SK-N-SH (cell line): Measurements from ENCODE around the gene KDSR. TPM values are rescaled to one million over a fixed set of nuclear protein-coding genes. Genes with fewer than 3 reads are reported as not detected.

ENCODE experiments used
- CTCF ChIA-PET: fragments of 300-600, 350-600 bp; formaldehyde crosslinking; extraction: SDS; loops from one replicate; lab custom pipeline; 2021; lab: Yijun Ruan, JAX
- POLR2A ChIA-PET: fragments of 350-600 bp; sonication (Branson Sonifier 250); formaldehyde crosslinking; extraction: SDS; loops from one replicate; lab custom pipeline; 2020; ENCODE audit warnings: antibody characterized with exemption, inconsistent platforms; lab: Yijun Ruan, JAX
- DNase-seq: peaks from one replicate; pipeline ENCODE4 v3.0.0; 2012
- H2AFZ ChIP-seq: fragments of 200-600 bp; sonication (generic); 2 replicates; pipeline ENCODE4 v1.8.1; 2016; ENCODE audit warnings: antibody characterized with exemption, mild to moderate bottlenecking, low read depth
- H3F3A ChIP-seq: fragments of 200-600 bp; sonication (generic); replicated peaks from 2 replicates; pipeline ENCODE3; 2016; ENCODE audit warnings: antibody characterized with exemption, mild to moderate bottlenecking; ENCODE audit not compliant: insufficient read depth
- H3K27ac ChIP-seq, 2 experiments: fragments of 200-500 bp in 1 of 2; fragments of 200-600 bp in 1 of 2; sonication (Bioruptor generic) in 1 of 2; sonication (generic), shearing (Covaris generic) in 1 of 2; 2 replicates each; pipeline versions ENCODE4 v1.5.1 to v1.6.1; 2014 to 2016; ENCODE audit warnings: low read depth in 2 of 2, inconsistent platforms in 1 of 2, low read length in 1 of 2, mild to moderate bottlenecking in 1 of 2, mixed read lengths in 1 of 2
- H3K27me3 ChIP-seq: fragments of 200-600 bp; sonication (generic), shearing (Covaris generic); 2 replicates; pipeline ENCODE4 v1.6.1; 2016; ENCODE audit warnings: mixed run types; ENCODE audit not compliant: insufficient read depth
- H3K36me3 ChIP-seq, 2 experiments: fragments of 200-500 bp in 1 of 2; fragments of 200-600 bp in 1 of 2; sonication (Bioruptor generic) in 1 of 2; sonication (generic) in 1 of 2; replicated peaks in 1 of 2; 2 replicates each; pipeline versions ENCODE3 to v1.5.1; 2014 to 2016; ENCODE audit warnings: low read length in 1 of 2, mild to moderate bottlenecking in 1 of 2; ENCODE audit not compliant: insufficient read depth in 2 of 2, control insufficient read depth in 1 of 2
- H3K4me1 ChIP-seq, 2 experiments: fragments of 200-500 bp in 1 of 2; fragments of 200-600 bp in 1 of 2; sonication (Bioruptor generic) in 1 of 2; sonication (generic), shearing (Covaris generic) in 1 of 2; 2 replicates each; pipeline versions ENCODE4 v1.5.1 to v1.6.1; 2014 to 2016; ENCODE audit warnings: low read depth in 1 of 2, low read length in 1 of 2, mixed run types in 1 of 2; ENCODE audit not compliant: insufficient read depth in 2 of 2, control insufficient read depth in 1 of 2
- H3K4me2 ChIP-seq: fragments of 200-600 bp; sonication (generic), shearing (Covaris generic); 2 replicates; pipeline ENCODE4 v1.6.1; 2017; ENCODE audit warnings: mixed run types
- H3K4me3 ChIP-seq, 2 experiments: fragments of 200-500 bp in 1 of 2; fragments of 200-600 bp in 1 of 2; sonication (Bioruptor generic) in 1 of 2; sonication (generic), shearing (Covaris generic) in 1 of 2; 2 replicates each; pipeline versions ENCODE4 v1.5.1 to v1.8.1; 2014 to 2016; ENCODE audit warnings: low read depth in 2 of 2, inconsistent platforms in 1 of 2, low read length in 1 of 2, mild to moderate bottlenecking in 1 of 2, mixed read lengths in 1 of 2, moderate library complexity in 1 of 2
- H3K79me2 ChIP-seq: fragments of 200-600 bp; sonication (generic); 2 replicates; pipeline ENCODE4 v1.8.1; 2017; ENCODE audit warnings: mild to moderate bottlenecking; ENCODE audit not compliant: insufficient read depth
- H3K9ac ChIP-seq: fragments of 200-600 bp; sonication (generic); 2 replicates; pipeline ENCODE4 v1.6.1; 2017; ENCODE audit warnings: mixed run types
- H3K9me2 ChIP-seq: fragments of 200-600 bp; sonication (generic); 2 replicates; pipeline ENCODE4 v1.6.1; 2017; ENCODE audit warnings: mixed run types
- H3K9me3 ChIP-seq: fragments of 200-600 bp; sonication (generic); 2 replicates; pipeline ENCODE4 v1.6.1; 2017; ENCODE audit warnings: mixed run types, mild to moderate bottlenecking, moderate library complexity
- H4K20me1 ChIP-seq: fragments of 200-600 bp; sonication (generic); 2 replicates; pipeline ENCODE4 v1.6.1; 2017; ENCODE audit warnings: mild to moderate bottlenecking, mixed run types; ENCODE audit not compliant: insufficient read depth
- CHD2 ChIP-seq: fragments of 150-350 bp; IDR thresholded peaks from 2 replicates; pipeline ENCODE4 v1.6.1; 2018; ENCODE audit warnings: low read length; ENCODE audit not compliant: partially characterized antibody
- ELF1 ChIP-seq: IDR thresholded peaks from 2 replicates; pipeline ENCODE4 v1.4.0; 2012
- EP300 ChIP-seq, 2 experiments: IDR thresholded peaks; 2 replicates each; pipeline versions ENCODE4 v1.4.0 to v1.6.1; 2012; ENCODE audit warnings: borderline replicate concordance in 1 of 2, low read depth in 1 of 2, low read length in 1 of 2
- FOSL2 ChIP-seq: IDR thresholded peaks from 2 replicates; pipeline ENCODE4 v1.4.0; 2012; ENCODE audit warnings: low read depth, mild to moderate bottlenecking, moderate library complexity, borderline replicate concordance
- FOXM1 ChIP-seq: IDR thresholded peaks from 2 replicates; pipeline ENCODE4 v1.4.0; 2012; ENCODE audit warnings: low read depth, mild to moderate bottlenecking
- GABPA ChIP-seq: IDR thresholded peaks from 2 replicates; pipeline ENCODE4 v1.4.0; 2012; ENCODE audit warnings: low read depth, mild to moderate bottlenecking
- GATA2 ChIP-seq: sonication (generic); formaldehyde crosslinking; IDR thresholded peaks from 2 replicates; pipeline ENCODE4 v1.5.0; 2020; ENCODE audit warnings: mild to moderate bottlenecking, missing genetic modification reagents
- IRF3 ChIP-seq: fragments of 150-350 bp; IDR thresholded peaks from 2 replicates; pipeline ENCODE4 v1.6.1; 2016; ENCODE audit warnings: mild to moderate bottlenecking, low read depth, low read length
- MEF2A ChIP-seq: IDR thresholded peaks from 2 replicates; pipeline ENCODE4 v1.4.0; 2012; ENCODE audit warnings: low read depth, borderline replicate concordance
- NRF1 ChIP-seq: IDR thresholded peaks from 2 replicates; pipeline ENCODE4 v1.6.1; 2012; ENCODE audit warnings: low read depth, mild to moderate bottlenecking, low read length
- RAD21 ChIP-seq: IDR thresholded peaks from 2 replicates; pipeline ENCODE4 v1.6.1; 2012; ENCODE audit warnings: mild to moderate bottlenecking, low read length
- RCOR1 ChIP-seq: fragments of 150-350 bp; IDR thresholded peaks from 2 replicates; pipeline ENCODE4 v1.6.1; 2017; ENCODE audit warnings: antibody characterized with exemption, low read length
- REST ChIP-seq: IDR thresholded peaks from 2 replicates; pipeline ENCODE4 v1.6.1; 2012; ENCODE audit warnings: mild to moderate bottlenecking, low read depth, low read length, moderate library complexity
- SIN3A ChIP-seq: IDR thresholded peaks from 2 replicates; pipeline ENCODE4 v1.6.1; 2012; ENCODE audit warnings: low read depth, mild to moderate bottlenecking, low read length, moderate library complexity, borderline replicate concordance
- TCF12 ChIP-seq: IDR thresholded peaks from 2 replicates; pipeline ENCODE4 v1.4.0; 2012
- USF2 ChIP-seq: fragments of 150-350 bp; IDR thresholded peaks from 2 replicates; pipeline ENCODE4 v1.6.1; 2017; ENCODE audit warnings: antibody characterized with exemption, low read length, low read depth, borderline replicate concordance
- ZBTB33 ChIP-seq: IDR thresholded peaks from 2 replicates; pipeline ENCODE4 v1.4.0; 2012; ENCODE audit warnings: low read depth, borderline replicate concordance
- WGBS: methylation state at CpG from one replicate; pipeline ENCODE4 v1.1.6; 2017; ENCODE audit warnings: low lambda C conversion rate; 5-methylcytosine and 5-hydroxymethylcytosine counted together
- polyA plus RNA-seq, 3 experiments: library from polyadenylated mRNA; depleted of rRNA; stranded (reverse); fragments of >200 nt; gene quantifications; 2 replicates each; pipeline ENCODE4 v1.2.3, GENCODE V29; 2012
- TF ChIP-seq, protein P1 (sequence below): IDR thresholded peaks from 2 replicates; pipeline ENCODE4 v1.4.0; 2012; ENCODE audit warnings: low read depth, borderline replicate concordance

Gene KDSR
- polyA plus RNA-seq, 1 of the 3 experiments (the other 2 are of a cell fraction) = 22.3 TPM

DNA sequence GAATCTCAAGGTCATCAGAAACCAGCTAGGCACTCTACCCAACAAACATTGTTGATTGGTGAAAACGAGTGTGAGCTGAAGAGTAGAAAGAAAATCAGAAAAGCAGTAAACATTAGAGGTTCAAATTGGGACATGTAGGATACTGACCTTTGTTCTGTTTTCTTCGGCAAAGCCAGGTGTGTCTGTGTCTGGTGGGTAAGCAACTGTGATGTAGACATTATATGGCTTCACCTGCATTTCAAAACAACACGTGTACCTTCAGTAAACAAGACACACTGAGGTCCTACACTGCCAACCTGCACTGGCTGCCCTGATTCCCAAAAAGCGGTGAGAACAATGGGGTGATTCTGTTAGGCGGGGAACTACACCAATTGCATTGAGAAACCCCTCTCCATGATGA is 22.7 kb downstream of the KDSR start:
- 93% methylated on average over 4 of the region's 5 CpGs for WGBS
- POLR2A ChIA-PET = no interaction called here
- no peak for DNase-seq
- no peaks in the 10 kb centered on the region; the same call in 1 of the 2 replicates for H3K79me2 ChIP-seq
- H3F3A ChIP-seq = peaks cover 12% of the 10 kb centered on the region
- peaks cover 0 to 7% of the 10 kb centered on the region in 2 experiments; a peak in 1 of 4 replicates for H3K4me1 ChIP-seq
- H2AFZ ChIP-seq = no peak overlapping the region
- H3K27me3 ChIP-seq = no peaks in the 10 kb centered on the region
- H3K36me3 ChIP-seq = peaks cover 45 to 61% of the 10 kb centered on the region in 2 experiments
- no peak overlapping the region for H3K27ac ChIP-seq
- no peaks in the 10 kb centered on the region for H3K9me3 ChIP-seq
- CTCF ChIA-PET = interaction anchor here (1.0 to 1.7 kb wide), 4 partner anchors 12 to 319 kb away, joined by 3 to 4 read pairs (median 3); no protein-coding TSS in a partner anchor
- TF ChIP-seq FOXM1 = no peak
- no peak for TF ChIP-seq TCF12
- no peak for TF ChIP-seq USF2
- TF ChIP-seq GABPA = no peak
- TF ChIP-seq RAD21 = no peak
- TF ChIP-seq GATA2 (CRISPR knock-in tag) = no peak
- TF ChIP-seq EP300 (IDR thresholded peaks at IDR 0.05; ENCODE audit: borderline replicate concordance in 1 of 2, low read depth in 1 of 2, low read length in 1 of 2) = no peak
- TF ChIP-seq IRF3 = no peak
- no peak for TF ChIP-seq ZBTB33
- no peak for TF ChIP-seq FOSL2
- no peak for TF ChIP-seq ELF1
- TF ChIP-seq RCOR1 = no peak
- no peak for TF ChIP-seq SIN3A
- no peak for TF ChIP-seq REST
- no peak for TF ChIP-seq CHD2
- no peak for TF ChIP-seq MEF2A
- TF ChIP-seq, protein P1, sequence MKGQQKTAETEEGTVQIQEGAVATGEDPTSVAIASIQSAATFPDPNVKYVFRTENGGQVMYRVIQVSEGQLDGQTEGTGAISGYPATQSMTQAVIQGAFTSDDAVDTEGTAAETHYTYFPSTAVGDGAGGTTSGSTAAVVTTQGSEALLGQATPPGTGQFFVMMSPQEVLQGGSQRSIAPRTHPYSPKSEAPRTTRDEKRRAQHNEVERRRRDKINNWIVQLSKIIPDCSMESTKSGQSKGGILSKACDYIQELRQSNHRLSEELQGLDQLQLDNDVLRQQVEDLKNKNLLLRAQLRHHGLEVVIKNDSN = no peak
- TF ChIP-seq NRF1 = no peak
- H3K9me2 ChIP-seq = no peaks in the 10 kb centered on the region
- no peaks in the 10 kb centered on the region for H4K20me1 ChIP-seq
- H3K4me3 ChIP-seq = no peak overlapping the region
- no peak overlapping the region for H3K4me2 ChIP-seq
- H3K9ac ChIP-seq = no peak overlapping the region
